HTERT RPE-1 (cell line): ENCODE measurements around the gene PTGIS.

Experiments used
- in situ Hi-C: fragments of 300-500 bp; cut with MboI; formaldehyde crosslinking; loops from 4 replicates; pipeline ENCODE4 v1.14.3; 2020; ENCODE audit warnings: low sequenced_read_pairs

The PTGIS gene

DNA sequence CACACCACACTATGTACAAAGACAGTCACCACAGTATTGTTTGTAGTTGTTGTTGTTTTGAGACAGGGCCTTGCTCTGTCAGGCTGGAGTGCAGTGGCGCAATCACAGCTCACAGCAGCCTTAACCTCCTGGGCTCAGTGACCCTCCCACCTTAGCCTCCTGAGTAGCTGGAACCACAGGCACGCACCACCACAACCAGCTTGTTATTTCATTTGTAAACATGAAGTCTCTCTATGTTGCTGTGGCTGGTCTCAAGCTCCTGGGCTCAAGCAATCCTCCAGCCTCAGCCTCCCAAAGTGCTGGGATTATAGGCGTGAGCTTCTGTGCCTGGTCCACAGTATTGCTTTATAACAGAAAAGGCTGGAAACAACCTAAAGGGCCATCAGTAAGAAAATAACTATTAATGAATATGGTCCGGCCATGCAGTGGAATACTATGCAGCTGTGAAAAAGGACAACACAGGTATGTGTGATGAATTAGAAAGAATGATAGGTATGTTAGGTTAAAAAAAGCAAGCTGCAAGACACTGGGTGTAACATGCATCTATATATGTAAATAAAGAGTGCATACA lies 30.0 kb upstream of the PTGIS start:
- in situ Hi-C loops = no loop called here

DNA sequence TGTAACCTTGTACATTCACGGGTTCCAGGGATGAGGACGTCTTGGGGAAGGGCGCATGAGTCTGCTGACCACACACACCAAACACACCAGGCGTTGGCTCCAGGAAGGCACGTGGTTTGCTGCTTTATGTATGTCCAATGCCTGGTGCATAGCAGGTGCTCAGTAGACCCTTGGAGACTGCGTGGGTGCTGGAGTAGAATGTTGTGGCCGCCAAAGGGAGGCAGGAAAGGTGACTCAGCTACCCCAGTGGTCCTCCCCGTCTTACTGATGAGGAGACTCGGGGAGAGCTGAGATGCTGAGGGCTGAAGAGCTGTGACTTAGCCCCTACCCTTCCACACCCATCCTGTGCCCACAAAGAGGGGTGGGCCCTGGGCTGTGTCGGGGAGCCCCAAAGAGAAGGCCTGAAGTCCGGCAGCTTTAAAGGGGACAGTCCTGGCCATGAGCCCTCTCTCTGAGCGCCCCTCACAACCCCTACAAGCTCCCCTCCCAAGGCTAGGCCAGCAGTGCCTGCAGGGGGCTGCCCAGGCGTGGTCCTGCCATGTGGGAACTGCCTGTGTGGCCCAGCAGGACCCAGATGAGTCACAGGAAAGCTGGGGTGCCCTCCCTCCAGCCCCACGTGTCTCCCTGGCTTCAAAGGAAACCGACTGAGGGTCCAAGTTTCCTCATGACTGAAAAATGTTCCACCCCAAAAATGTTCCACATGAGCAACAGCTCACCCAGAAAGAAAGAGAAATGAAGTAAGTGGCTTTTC lies 28.0 kb upstream of the PTGIS start:
- in situ Hi-C loops = no loop called here

DNA sequence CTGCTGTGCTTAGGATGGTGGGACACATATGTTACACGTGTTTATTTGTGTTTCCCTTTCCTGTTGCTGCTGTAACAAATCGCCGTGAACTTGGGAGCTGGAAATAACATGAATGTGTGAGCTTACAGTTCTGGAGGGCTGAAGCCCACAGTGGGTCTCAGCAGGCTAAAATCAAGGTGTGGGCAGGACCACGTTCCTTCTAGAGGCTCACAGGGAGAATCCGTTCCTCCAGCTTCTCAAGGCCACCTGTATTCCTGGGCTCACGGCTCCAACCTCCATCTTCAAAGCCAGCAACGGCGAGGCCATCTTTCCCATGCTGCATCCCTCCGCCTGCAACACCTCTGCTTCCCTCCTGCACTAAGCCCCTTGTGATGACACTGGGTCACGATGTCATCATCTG lies 27.4 kb upstream of the PTGIS start:
- in situ Hi-C loops = no loop called here

GRCh38 chr20:49594931-49595315 lies 27.0 kb upstream of the PTGIS start:
- in situ Hi-C loops = no loop called here

- in situ Hi-C loops = no loop called here
Observed at GRCh38 chr20:49594143-49594930, 26.4 kb upstream of the PTGIS start.

GRCh38 chr20:49593466-49594142 lies 25.7 kb upstream of the PTGIS start:
- in situ Hi-C loops = no loop called here

DNA sequence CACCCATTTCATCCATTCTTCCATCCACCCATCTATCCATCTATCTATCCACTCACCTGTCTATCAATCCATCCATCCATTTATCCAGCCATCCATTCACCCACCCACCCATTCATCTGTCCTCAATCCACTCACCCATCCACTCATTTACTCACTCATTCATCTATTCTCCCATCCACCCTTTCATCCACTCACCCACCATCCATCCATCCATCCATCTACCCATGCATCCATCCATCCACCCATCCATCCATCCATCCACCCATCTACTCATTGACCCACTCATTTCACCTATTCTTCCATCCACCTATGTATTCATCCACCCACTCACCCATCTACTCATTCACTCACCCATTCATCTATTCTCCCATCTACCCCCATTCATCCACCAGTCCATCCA lies 24.2 kb upstream of the PTGIS start:
- in situ Hi-C loops = no loop called here

DNA sequence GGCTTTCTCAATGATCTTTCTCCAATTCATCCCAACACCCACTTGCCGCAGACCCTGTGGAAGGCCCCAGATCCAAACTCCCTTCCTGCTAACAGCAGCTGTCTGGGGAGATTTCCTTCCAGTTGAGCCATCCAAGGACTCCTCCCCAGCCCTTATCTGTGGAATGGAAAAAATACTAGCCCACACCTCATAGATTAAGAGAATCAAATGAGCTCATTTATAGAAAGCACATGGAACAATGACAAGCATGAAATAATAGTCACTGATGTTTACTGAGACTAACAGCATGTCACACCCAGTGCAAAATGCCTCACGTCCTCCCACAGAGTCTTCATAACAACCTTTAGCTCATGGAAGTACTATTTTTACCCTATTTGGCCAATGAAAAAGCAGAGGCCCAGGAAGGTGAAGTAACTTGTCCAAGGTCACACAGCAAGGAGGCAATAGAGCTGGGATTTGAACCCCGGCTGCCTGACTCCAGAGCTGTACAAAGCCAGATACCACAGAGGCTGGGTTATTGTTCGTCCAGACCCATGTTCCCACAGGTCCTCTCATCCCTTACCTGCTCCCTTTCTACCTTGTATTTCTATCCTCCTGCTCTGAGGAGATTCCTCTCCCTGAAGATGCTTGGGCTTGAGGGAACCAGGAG lies 23.4 kb upstream of the PTGIS start:
- in situ Hi-C loops = no loop called here

DNA sequence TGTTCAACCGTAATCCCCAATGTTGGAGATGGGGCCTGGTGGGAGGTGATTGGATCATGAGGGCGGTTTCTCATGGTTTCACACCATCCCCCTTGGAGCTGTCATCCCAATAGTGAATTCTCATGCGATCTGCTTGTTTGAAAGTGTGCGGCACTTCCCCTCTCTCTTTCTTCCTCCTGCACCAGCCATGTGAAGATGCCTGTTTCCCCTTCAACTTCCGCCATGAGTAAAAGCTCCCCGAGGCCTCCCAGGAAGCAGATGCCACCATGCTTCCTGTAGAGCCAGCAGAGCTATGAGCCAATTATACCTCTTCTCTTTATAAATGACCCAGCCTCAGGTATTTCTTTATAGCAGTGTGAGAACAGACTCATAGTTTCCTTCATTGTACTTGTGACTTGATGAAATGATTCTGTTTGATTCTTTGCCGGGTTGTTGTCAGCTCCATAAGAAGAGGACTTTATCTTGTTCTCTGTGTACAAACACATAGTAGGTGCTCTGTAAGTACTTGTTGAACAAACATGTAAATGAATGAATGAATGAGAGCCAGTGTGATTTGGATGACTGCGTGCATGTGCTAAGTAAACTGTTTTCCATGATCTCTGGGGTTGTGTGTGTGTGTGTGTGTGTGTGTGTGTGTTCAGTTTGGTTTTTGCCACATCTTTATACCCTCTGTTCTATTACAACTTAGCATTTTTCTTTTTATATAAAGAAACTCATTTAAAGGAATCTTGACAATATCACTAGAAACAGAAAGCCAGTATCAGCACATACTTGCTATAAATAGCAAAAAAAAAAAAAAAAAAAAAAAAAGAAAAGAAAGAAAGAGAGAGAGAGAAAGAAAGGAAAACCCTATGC lies 22.5 kb upstream of the PTGIS start:
- in situ Hi-C loops = no loop called here

DNA sequence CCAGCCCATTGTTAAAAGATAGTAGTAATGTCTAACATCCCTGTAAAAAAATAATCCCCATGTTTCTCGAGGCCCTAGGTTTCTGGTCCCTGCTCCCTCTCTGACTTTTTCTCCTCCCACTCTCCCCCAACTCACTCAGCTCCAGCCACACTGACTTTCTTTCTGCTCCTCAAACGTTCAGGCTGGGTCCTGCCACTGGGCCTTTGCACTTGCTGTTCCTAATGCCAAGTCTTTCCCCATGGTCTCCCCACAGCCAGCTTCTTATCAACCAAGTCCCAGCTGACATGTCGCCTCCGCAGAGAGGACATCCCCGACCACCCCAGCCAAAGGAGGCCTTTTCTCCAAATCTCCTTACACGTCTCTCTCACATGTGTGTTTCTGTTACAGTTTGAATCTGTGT lies 21.8 kb upstream of the PTGIS start:
- in situ Hi-C loops = no loop called here

DNA sequence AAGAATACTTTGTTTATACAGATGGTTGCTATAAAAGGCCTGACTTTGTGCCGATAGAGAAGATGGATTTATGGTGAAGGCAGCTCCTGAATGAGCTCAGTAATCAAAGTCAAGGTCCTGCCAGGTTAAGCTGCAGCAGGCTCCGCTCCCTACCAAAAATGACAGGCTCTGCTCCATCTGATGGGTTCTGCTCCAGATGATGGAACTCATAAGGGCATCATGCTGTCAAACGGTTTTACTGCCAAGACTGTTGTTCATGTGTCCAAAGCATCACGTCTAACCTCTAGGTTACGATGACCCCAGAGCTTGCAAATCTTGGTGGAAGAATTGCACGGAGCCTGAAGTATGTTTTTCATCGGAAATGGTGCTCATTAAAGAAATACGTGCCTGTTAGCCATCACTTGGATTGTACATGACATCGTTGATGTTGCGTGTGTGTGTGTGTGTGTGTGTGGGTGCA lies 19.2 kb upstream of the PTGIS start:
- in situ Hi-C loops = no loop called here

DNA sequence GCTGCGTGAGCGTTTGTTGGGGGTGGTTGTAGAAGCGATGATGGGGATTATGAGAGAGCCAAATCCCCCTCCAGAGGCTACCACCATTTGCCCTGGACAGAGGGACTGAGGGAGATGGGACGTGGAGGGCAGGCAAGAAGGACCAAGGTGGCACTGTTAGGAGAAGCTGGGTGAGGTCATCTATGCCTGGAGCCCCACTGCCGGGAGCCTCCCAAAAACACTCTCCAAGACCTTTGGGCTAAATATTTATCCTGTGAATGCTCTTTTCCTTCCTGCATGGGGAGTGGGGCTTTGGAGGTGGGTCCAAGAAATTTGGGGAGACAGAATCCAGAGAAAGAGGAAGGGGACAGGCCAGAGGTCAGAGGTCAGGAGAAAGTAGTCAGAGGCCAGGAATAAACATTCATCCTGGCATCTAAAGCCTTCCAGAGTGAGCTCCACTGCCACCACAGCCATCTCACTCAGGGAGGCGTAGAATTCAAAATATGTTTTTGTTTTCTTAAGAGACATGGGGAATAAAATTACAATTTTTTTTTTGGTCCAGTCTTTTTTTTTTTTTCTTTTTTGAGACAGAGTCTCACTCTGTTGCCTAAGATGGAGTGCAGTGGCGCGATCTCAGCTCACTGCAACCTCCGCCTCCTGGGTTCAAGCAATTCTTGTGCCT lies 17.8 kb upstream of the PTGIS start:
- in situ Hi-C loops = no loop called here

DNA sequence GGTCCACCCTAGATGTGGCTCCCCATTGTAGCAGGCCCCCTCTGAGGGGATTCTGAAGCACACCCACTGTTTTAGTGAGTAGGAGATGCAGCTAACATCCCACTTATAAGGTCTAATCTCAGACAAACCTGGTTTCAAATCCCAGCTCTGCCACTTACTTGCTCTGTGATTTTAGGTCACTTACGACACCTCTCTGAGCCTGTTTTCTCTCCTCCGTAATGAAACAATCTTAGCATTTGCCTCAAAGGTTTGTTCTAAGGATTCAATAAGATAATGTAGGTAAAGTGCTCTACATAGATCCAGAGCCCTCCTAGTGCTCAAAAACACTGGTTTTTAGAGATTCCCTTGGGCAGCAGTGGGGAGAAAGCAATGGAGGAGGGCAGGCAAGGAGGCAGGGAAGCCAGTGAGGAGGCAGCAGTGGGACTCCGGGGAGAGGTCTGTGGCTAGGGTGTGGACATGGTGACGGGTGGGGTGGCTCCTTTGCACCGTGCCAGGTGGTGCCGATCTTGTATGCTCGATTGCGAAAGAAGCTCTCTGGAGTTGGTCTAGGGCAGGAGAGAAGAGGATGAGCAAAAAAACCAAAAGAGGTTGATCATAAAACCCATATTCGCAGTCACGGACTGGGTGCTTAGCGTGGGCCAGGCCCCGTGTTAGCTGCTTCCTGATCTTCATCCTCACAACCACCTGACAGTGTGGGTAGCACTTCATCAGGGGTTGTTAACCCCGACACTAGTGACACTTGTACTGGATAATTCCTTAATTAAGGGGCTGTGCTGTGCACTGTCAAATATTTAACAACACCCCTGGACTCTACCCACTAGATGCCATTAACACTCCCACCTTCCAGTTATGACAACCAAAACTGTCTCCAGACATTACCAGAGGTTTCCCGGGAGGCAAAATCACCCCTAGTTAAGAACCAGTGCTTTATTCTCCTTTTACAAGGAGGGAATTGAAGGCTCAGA lies 16.8 kb upstream of the PTGIS start:
- in situ Hi-C loops = no loop called here

DNA sequence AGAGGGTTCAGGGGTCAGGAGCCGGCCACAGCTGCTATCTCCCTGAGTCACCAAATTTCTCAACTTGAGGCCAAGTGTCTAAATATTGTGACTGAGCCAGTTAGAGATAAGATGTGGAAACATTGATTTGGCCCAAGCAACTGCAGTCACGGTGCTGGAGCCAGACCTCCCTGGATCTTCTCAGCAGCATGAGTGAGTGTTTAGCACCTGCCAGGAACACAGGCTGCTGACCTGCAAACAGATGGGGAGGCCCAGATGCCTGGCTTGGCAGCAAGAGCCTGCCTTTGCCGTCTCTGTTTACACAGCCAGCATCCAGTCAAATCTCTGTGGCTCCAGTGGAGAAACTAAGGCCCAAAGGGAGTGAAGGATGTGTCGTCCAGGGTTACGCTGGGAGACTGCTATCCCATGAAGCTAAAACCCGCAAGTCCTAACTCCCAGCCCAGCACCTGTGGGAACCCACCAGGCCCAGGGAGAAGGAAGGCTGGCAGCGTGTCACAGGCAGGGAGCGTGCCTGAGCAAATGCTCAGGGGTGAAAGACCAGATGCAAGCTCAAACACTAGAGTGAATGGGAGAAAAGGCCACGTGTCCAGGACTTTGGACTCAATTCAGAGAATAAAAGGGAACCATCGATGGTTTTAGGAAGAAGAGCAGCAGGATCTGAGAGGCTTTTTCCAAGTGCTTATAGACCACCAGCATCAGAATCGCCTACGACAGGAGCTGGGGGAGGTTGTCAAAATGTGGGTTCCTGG lies 15.9 kb upstream of the PTGIS start:
- in situ Hi-C loops = no loop called here

GRCh38 chr20:49583343-49583668 lies 15.4 kb upstream of the PTGIS start:
- in situ Hi-C loops = no loop called here

- in situ Hi-C loops = no loop called here
Observed at GRCh38 chr20:49582413-49583334, 14.7 kb upstream of the PTGIS start.

DNA sequence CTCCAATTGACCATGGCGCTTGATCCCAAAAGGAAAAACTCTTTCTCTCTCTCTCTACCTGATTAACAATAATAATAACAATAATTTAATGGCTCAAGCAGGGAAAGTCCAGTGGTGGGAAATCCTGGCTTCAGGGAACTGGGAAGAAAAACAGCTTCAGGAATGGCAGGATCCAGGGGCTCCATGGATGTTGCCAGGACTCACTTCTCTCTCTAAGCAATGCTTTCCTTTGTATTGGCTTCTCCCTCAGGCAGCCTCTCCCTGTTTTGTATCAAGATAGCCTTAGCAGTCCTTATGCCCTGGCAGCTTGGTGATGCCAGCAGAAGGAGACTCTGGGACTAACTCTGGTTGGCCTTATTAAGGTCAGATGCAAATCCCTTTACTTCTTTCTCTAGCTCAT lies 13.5 kb upstream of the PTGIS start:
- in situ Hi-C loops = no loop called here
